HG02759 (cell line): ENCODE data around the gene FMN1.
A peak's percentile ranks its signal among the peaks of the same experiment; 100 is the strongest.

ENCODE experiments used
- ATAC-seq: cut with Tn5 transposase; IDR thresholded peaks from one replicate; pipeline ENCODE4 v1.9.1; 2021; ENCODE audit warnings: mild to moderate bottlenecking, moderate library complexity; ENCODE audit not compliant: unreplicated experiment

The FMN1 gene

GRCh38 chr15:32736701-32737061 lies 457.8 kb downstream of the FMN1 start:
- ATAC-seq = no peak

- no peak for ATAC-seq
Observed at GRCh38 chr15:32735989-32736700, 458.4 kb downstream of the FMN1 start.

GRCh38 chr15:32733281-32733680 lies 461.2 kb downstream of the FMN1 start:
- no peak for ATAC-seq

GRCh38 chr15:32732574-32733157 lies 461.8 kb downstream of the FMN1 start:
- ATAC-seq = no peak

- no peak for ATAC-seq
Observed at GRCh38 chr15:32730677-32731654, 463.5 kb downstream of the FMN1 start.

GRCh38 chr15:32729700-32730395 lies 464.7 kb downstream of the FMN1 start:
- no peak for ATAC-seq

GRCh38 chr15:32723171-32723948 lies 471.2 kb downstream of the FMN1 start:
- peak; percentile 93 for ATAC-seq

- ATAC-seq = no peak
Observed at GRCh38 chr15:32722136-32722535, 472.4 kb downstream of the FMN1 start.

- ATAC-seq = no peak
Observed at GRCh38 chr15:32721596-32721995, 472.9 kb downstream of the FMN1 start.

GRCh38 chr15:32718821-32719716 lies 475.4 kb downstream of the FMN1 start:
- no peak for ATAC-seq

- no peak for ATAC-seq
Observed at GRCh38 chr15:32718227-32718820, 476.2 kb downstream of the FMN1 start.

GRCh38 chr15:32717426-32718226 lies 476.9 kb downstream of the FMN1 start, which contains the start of gene GREM1:
Gene GREM1, plus strand, starts transcription at chr15:32718004. Its CDS starts 12,687 bp downstream, at chr15:32730691.
- no peak for ATAC-seq

GRCh38 chr15:32716915-32717425 lies 477.5 kb downstream of the FMN1 start:
- no peak for ATAC-seq

- ATAC-seq = no peak
Observed at GRCh38 chr15:32716216-32716914, 478.1 kb downstream of the FMN1 start.
